Activated CD8-positive, alpha-beta memory T cell treated with anti-CD3 and anti-CD28 coated beads, Interleukin-2, amount 50 U/mL, for 24 hours (primary cell): ENCODE data around the gene ERC2.

Experiments
- DNase-seq: peaks from one replicate; pipeline ENCODE4 v3.0.0-alpha.2; 2020; ENCODE audit errors: extremely low read depth

The ERC2 gene

GRCh38 chr3:56001537-56001936, 466.7 kb downstream of the ERC2 start:
- no peak for DNase-seq

- DNase-seq, result no peak
Measured at GRCh38 chr3:55989366-55989765, 478.9 kb downstream of the ERC2 start.

GRCh38 chr3:55988905-55989304, 479.4 kb downstream of the ERC2 start:
- DNase-seq, result no peak

GRCh38 chr3:55984626-55985025, 483.6 kb downstream of the ERC2 start:
- DNase-seq, result no peak

- no peak for DNase-seq
Measured at GRCh38 chr3:55978953-55979352, 489.3 kb downstream of the ERC2 start.

- no peak for DNase-seq
Measured at GRCh38 chr3:55974421-55975165, 493.7 kb downstream of the ERC2 start.

GRCh38 chr3:55969634-55970033, 498.6 kb downstream of the ERC2 start:
- DNase-seq, result no peak

- DNase-seq, result no peak
Measured at GRCh38 chr3:55968331-55968730, 499.9 kb downstream of the ERC2 start.

GRCh38 chr3:55966566-55966965, 501.7 kb downstream of the ERC2 start:
- DNase-seq, result no peak

GRCh38 chr3:55965776-55966175, 502.5 kb downstream of the ERC2 start:
- DNase-seq, result no peak

GRCh38 chr3:55964491-55964985, 503.7 kb downstream of the ERC2 start:
- DNase-seq, result no peak

GRCh38 chr3:55963601-55964000, 504.7 kb downstream of the ERC2 start:
- no peak for DNase-seq

GRCh38 chr3:55959471-55960080, 508.7 kb downstream of the ERC2 start:
- no peak for DNase-seq

- no peak for DNase-seq
Measured at GRCh38 chr3:55958605-55959004, 509.7 kb downstream of the ERC2 start.

GRCh38 chr3:55955891-55956477, 512.3 kb downstream of the ERC2 start:
- DNase-seq, result no peak

GRCh38 chr3:55951388-55951787, 516.9 kb downstream of the ERC2 start:
- no peak for DNase-seq

GRCh38 chr3:55947406-55947805, 520.9 kb downstream of the ERC2 start:
- DNase-seq, result no peak

GRCh38 chr3:55946574-55947160, 521.6 kb downstream of the ERC2 start:
- DNase-seq, result no peak

- DNase-seq, result no peak
Measured at GRCh38 chr3:55942868-55943267, 525.4 kb downstream of the ERC2 start.

- DNase-seq, result no peak
Measured at GRCh38 chr3:55939287-55939686, 529.0 kb downstream of the ERC2 start.

GRCh38 chr3:55937301-55937700, 531.0 kb downstream of the ERC2 start:
- DNase-seq, result no peak

GRCh38 chr3:55936549-55937052, 531.7 kb downstream of the ERC2 start:
- no peak for DNase-seq
